Measurements from ENCODE around the gene CFAP251.
A peak's percentile ranks its signal among the peaks of the same experiment; 100 is the strongest.

The CFAP251 gene

GRCh38 chr12:121947981-121948380 is 29.6 kb downstream of the CFAP251 start:
- DNase-seq: no peak

GRCh38 chr12:121949648-121950397 is 31.4 kb downstream of the CFAP251 start:
- no peak for DNase-seq

GRCh38 chr12:121953117-121953692 is 34.8 kb downstream of the CFAP251 start:
- DNase-seq: no peak

- no peak for DNase-seq
Observed at GRCh38 chr12:121953695-121954094, 35.3 kb downstream of the CFAP251 start.

GRCh38 chr12:121955258-121956237 is 37.2 kb downstream of the CFAP251 start:
- no peak for DNase-seq

- DNase-seq: peak; percentile 93
Observed at GRCh38 chr12:121957861-121958515, 39.6 kb downstream of the CFAP251 start.

- DNase-seq: peak; percentile 77
Observed at GRCh38 chr12:121958541-121959240, 40.3 kb downstream of the CFAP251 start.

GRCh38 chr12:121960541-121960940 is 42.1 kb downstream of the CFAP251 start:
- DNase-seq: no peak

GRCh38 chr12:121961195-121961879 is 42.9 kb downstream of the CFAP251 start:
- no peak for DNase-seq

- DNase-seq: no peak
Observed at GRCh38 chr12:121963341-121964018, 45.1 kb downstream of the CFAP251 start.

GRCh38 chr12:121964813-121965643 is 46.6 kb downstream of the CFAP251 start:
- DNase-seq: no peak

- no peak for DNase-seq
Observed at GRCh38 chr12:121966959-121967358, 48.6 kb downstream of the CFAP251 start.

- no peak for DNase-seq
Observed at GRCh38 chr12:121968876-121969275, 50.5 kb downstream of the CFAP251 start.

- no peak for DNase-seq
Observed at GRCh38 chr12:121969726-121970125, 51.3 kb downstream of the CFAP251 start.

- no peak for DNase-seq
Observed at GRCh38 chr12:121970581-121971300, 52.3 kb downstream of the CFAP251 start.

- no peak for DNase-seq
Observed at GRCh38 chr12:121974026-121974985, 55.9 kb downstream of the CFAP251 start.

GRCh38 chr12:121975021-121975420 is 56.6 kb downstream of the CFAP251 start:
- no peak for DNase-seq

- no peak for DNase-seq
Observed at GRCh38 chr12:121976950-121977349, 58.6 kb downstream of the CFAP251 start.

All from NCI-H526 treated with DMSO at 0.1 percent for 48 hours (cell line).